Sigmoid colon (tissue), 4 donors: ENCODE measurements around the gene CRADD.

Source experiments
- EP300 ChIP-seq, 4 donors: sonication (generic); formaldehyde crosslinking; IDR thresholded peaks; one replicate each; pipeline ENCODE4 v1.6.1; 2017; ENCODE audit warnings: antibody characterized with exemption in 4 of 4
- POLR2A ChIP-seq, 2 donors: fragments of 450-650 bp; IDR thresholded peaks; one replicate each; pipeline ENCODE4 v1.6.1; 2016; ENCODE audit warnings: antibody characterized with exemption in 2 of 2, mild to moderate bottlenecking in 2 of 2, moderate library complexity in 2 of 2
- POLR2AphosphoS5 ChIP-seq, 4 donors: sonication (generic); formaldehyde crosslinking; IDR thresholded peaks; one replicate each; pipeline ENCODE4 v1.6.1; 2017; ENCODE audit warnings: antibody characterized with exemption in 4 of 4
- TF ChIP-seq, protein P1 (sequence below), 4 experiments: fragments of 450-650 bp in 3 of 4; fragments of 200-600 bp in 1 of 4; IDR thresholded peaks; one replicate each; pipeline ENCODE4 v1.5.1; 2016 to 2019; ENCODE audit warnings: antibody characterized with exemption in 4 of 4, mild to moderate bottlenecking in 3 of 4, moderate library complexity in 2 of 4

DNA sequence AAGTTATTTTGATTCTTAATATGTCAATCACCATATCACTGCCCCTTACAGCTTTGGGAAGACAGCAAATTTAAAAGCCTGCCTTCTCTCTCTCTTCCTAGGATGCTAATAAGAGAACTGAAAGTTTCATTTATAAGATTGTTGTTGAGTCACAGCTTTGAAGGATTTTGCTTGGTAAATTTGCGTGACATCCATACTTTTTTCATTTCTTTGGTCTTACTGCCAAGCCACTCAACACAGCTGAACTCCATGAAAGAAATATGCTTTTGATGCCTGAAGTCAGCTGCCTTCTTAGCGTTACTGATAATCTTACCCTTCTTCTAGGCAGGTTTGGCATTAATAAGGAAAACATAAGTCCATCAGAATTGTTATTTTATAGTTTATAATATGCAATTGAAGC, 155.0 kb downstream of the CRADD start:
- TF ChIP-seq, protein P1, sequence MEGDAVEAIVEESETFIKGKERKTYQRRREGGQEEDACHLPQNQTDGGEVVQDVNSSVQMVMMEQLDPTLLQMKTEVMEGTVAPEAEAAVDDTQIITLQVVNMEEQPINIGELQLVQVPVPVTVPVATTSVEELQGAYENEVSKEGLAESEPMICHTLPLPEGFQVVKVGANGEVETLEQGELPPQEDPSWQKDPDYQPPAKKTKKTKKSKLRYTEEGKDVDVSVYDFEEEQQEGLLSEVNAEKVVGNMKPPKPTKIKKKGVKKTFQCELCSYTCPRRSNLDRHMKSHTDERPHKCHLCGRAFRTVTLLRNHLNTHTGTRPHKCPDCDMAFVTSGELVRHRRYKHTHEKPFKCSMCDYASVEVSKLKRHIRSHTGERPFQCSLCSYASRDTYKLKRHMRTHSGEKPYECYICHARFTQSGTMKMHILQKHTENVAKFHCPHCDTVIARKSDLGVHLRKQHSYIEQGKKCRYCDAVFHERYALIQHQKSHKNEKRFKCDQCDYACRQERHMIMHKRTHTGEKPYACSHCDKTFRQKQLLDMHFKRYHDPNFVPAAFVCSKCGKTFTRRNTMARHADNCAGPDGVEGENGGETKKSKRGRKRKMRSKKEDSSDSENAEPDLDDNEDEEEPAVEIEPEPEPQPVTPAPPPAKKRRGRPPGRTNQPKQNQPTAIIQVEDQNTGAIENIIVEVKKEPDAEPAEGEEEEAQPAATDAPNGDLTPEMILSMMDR (IDR thresholded peaks at IDR 0.05) = no peak
- no peak for TF ChIP-seq POLR2AphosphoS5 (IDR thresholded peaks at IDR 0.05)
- TF ChIP-seq EP300 (IDR thresholded peaks at IDR 0.05) = no peak
- no peak for TF ChIP-seq POLR2A (IDR thresholded peaks at IDR 0.05)
